Erythroblast (primary cell): ENCODE data around the gene ELAVL2.

Experiments used
- GATA1 ChIP-seq: IDR thresholded peaks from 2 replicates; pipeline ENCODE4 v1.6.1; 2011; ENCODE audit warnings: low read depth, mild to moderate bottlenecking, control low read depth, low read length, moderate library complexity
- POLR2A ChIP-seq: IDR thresholded peaks from 2 replicates; pipeline ENCODE4 v1.6.1; 2011; ENCODE audit warnings: mild to moderate bottlenecking, low read length

DNA sequence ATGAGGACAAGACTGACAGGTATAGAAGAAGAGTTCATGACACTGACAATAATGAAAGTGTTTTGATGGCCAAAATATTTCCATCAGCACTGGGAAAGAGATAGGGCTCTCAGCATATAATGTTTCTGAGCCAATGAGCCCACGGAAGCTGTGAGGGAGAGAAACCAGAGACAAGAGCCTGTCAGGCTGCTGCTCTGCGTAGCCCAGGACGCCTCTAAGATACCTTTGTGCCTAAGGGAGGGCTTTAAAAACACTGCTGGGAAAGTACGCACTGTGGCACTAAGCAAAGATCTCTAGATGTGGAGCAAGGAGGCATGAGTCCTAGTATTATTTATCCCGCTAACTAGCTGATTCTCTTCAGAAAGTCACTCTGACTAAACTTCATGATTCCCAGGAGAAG is 11.0 kb upstream of the ELAVL2 start:
- TF ChIP-seq POLR2A (no peak), GATA1 (no peak)
